GM21825 (cell line): ENCODE results near the gene CDH23.

Experiments used
- ATAC-seq: cut with Tn5 transposase; IDR thresholded peaks from one replicate; pipeline ENCODE4 v1.9.1; 2021; ENCODE audit warnings: mild to moderate bottlenecking, moderate library complexity; ENCODE audit not compliant: unreplicated experiment

CDH23 gene

GRCh38 chr10:71437537-71438092, 40.9 kb downstream of the CDH23 start:
- ATAC-seq = no peak

- ATAC-seq = no peak
Observed at GRCh38 chr10:71438761-71439160, 42.0 kb downstream of the CDH23 start.

DNA sequence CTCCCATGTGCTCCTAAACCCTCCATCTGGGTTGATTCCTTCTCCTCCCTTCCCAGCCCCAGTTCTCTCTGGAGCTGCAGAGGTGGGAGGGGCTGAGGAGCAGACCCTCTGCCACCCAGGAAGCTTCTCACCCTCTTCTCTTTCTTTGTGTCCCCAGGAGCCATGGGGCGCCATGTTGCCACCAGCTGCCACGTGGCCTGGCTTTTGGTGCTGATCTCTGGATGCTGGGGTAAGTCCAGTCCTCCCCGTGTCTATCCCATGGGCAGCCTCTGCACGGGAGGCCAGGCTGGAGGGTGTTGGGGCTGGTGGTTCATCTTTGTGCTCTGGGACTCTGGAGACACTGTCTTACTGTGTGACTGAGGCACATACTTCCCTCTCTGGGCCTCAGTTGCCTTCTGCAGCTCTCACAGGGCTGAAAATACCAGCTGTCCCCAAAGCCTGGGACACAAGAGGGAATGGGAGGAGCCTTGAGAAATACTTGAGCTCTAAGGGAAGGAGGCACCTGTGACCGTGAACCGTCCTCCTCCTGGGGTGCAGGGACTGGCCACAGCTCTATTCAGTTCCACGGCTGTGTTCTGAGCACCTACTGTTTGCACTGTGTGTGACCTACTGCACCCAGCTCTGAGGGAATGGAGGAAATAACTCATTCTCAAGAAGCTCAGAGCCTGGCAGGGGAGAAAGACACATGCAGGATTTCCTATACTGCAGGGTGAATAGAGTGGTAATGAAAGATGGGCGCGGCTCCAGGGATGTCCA, 43.1 kb downstream of the CDH23 start:
- no peak for ATAC-seq

GRCh38 chr10:71440506-71441035, 43.9 kb downstream of the CDH23 start:
- ATAC-seq = no peak

DNA sequence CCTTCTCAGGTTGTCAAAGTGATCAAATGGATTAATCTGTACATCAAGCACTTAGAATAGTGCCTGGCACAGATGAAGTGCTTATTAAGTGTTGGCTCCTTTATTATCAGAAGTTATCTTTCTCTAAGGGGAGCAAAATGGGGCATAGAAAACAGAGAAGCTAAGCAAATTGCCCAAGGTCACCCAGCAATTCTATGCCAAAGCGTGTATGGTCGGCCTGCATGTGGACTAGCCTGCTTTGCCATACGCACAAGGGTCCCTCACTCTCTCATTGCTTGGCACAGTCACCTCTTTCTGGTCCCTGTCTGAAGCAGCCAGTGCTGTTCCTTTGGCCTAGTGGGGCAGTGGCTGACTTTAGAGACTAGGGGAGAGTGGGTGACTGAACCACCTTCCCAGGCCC, 45.3 kb downstream of the CDH23 start:
- no peak for ATAC-seq

GRCh38 chr10:71442859-71443570, 46.3 kb downstream of the CDH23 start:
- ATAC-seq = no peak

GRCh38 chr10:71443676-71444075, 47.0 kb downstream of the CDH23 start:
- no peak for ATAC-seq

- no peak for ATAC-seq
Observed at GRCh38 chr10:71444284-71445054, 47.7 kb downstream of the CDH23 start.

DNA sequence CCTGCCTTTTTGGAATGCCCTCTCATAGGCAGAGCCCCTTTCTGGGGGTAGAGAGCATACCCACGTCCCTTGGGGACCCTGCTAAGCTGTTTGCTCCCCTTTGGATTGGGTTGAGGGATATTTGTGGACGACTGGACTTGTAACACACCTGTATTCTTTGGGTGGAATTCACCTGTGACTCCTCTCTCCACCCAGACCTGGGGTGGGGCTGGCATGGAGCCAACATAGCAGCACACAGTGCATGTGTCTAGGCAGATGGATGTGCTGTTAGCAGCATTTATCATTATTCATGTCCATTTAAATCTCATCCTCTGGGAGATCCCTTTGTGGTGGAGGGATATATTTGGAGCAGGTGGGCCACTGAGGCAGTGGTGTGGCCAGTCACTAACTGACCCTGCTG, 51.0 kb downstream of the CDH23 start:
- no peak for ATAC-seq

DNA sequence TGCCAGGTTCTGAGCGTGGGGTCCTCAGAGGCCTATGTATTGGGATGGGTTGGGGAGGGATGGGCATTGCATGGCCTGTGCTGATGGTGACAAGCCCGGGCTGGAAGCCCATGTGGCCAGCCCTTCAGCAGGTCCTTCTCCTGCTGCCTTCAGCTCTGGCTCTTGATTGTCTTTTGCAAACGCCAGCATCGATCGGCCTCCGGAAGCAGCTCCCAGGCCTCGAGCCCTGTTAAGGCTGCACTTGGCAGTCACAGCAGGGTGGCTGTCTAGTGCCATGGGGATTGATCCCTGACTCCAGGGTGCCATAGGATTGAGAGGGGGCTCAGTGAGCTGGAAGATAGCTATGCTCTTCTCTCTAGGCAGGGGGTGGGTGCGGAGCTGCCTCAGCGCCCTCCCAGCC, 51.4 kb downstream of the CDH23 start:
- no peak for ATAC-seq

GRCh38 chr10:71449026-71449425, 52.3 kb downstream of the CDH23 start:
- no peak for ATAC-seq

DNA sequence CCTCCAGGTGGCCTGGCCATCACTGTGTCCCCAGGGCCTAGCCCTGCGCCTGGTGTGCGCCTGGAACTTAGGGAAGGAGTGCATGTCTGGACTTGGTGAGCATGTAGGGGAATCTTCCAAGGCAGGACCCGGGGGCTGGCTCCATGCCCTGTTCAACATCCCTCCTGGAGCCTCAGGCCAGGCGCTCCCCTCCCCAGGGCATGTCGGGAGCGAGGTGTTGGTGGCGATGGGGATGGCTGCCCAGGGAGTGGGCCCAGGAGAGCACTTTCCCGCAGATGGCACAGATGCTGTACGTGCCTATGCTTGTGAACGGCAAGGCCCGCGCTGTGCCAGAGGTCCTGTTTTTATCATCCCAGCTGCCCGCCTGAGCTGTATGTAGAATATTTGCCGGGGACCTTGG, 55.0 kb downstream of the CDH23 start:
- no peak for ATAC-seq

DNA sequence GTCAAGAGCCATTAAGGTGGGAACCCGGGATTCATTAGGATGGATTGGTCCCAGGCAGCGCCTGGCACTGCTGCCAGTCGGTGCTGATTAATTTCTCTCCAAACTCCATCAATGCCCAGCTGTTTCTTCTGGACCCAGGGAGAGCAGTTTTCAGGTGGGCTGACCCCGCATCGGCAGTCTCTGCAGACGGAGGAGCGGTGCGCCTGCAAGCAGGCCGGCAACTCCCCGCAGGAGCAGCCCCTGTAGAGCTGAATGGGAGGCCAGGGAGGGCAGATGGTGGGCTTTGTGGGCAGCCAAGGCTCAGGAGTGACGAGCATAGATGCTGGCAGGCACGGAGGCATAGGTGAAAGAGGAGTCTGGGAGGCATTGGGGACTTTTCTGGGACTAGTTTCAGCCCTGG, 56.5 kb downstream of the CDH23 start:
- ATAC-seq = no peak

DNA sequence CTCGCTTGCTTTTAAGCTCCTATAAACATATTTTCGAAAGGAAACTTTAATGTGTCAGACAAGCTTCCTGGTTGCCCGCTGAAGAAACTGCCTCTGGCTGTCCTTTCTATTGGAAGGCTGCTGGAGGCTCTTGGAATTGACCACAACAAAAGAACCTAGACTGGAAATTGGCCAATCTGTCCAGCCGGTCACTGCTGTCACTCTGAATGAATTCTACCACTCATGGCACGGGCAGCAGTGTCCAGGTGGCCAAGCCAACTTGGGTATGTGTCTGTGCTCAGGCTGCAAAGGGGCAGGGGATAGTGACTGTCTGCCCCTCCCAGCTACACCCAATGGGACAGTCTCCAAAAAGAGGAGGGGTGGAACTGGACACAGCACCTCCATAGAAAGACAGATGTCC, 57.6 kb downstream of the CDH23 start:
- ATAC-seq = no peak

DNA sequence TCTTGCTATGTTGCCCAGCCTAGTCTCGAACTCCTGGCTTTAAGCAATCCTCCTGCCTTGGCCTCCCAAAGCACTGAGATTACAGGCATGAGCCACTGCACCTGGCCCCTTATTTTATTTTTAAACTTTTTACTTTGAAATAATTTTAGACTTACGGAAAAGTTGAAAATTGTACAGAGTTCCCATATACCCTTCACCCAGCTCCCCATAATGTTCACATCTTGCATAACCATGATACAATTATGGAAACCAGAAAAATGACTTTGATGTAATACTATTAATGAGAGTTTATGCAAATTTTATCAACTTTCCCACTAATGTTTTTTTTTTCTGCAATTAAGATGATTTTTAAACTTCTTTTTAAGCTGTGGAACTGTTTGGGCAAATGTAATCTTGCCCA, 58.3 kb downstream of the CDH23 start:
- ATAC-seq = no peak

- no peak for ATAC-seq
Observed at GRCh38 chr10:71456631-71457030, 59.9 kb downstream of the CDH23 start.

DNA sequence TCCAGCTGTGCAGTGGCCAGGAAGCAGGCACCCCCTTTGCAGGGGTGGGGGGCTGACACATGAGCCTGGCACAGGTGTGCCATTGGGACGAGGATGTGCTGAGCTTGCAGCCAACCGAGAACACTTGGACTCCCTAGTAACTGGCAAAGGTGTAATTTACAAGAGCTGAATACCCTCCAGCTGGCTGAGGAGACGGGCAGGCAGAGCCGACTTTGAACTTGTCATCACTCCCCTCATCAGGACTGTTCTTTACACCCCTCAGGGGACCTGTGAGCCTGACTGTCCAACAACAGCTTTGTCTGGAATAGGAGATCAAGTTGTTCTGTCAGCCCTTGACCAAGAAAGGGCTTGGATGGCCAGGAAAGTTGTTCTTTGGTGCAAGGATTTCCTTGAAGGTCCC, 61.2 kb downstream of the CDH23 start:
- no peak for ATAC-seq

GRCh38 chr10:71458387-71458786, 61.7 kb downstream of the CDH23 start:
- ATAC-seq = no peak

GRCh38 chr10:71459513-71459912, 62.8 kb downstream of the CDH23 start:
- no peak for ATAC-seq

GRCh38 chr10:71460615-71461014, 63.9 kb downstream of the CDH23 start:
- no peak for ATAC-seq

GRCh38 chr10:71461457-71461856, 64.7 kb downstream of the CDH23 start:
- ATAC-seq = no peak
